ENCODE results near the gene THAP8.

The THAP8 gene

GRCh38 chr19:35992907-35993765 lies 60.9 kb downstream of the THAP8 start:
- DNase-seq, result no peak

GRCh38 chr19:35991731-35992450 lies 62.2 kb downstream of the THAP8 start:
- DNase-seq, result no peak

- no peak for DNase-seq
Measured at GRCh38 chr19:35990771-35991730, 63.0 kb downstream of the THAP8 start.

- no peak for DNase-seq
Measured at GRCh38 chr19:35990156-35990555, 63.9 kb downstream of the THAP8 start.

- DNase-seq, result no peak
Measured at GRCh38 chr19:35988824-35989223, 65.3 kb downstream of the THAP8 start.

- no peak for DNase-seq
Measured at GRCh38 chr19:35987571-35987896, 66.6 kb downstream of the THAP8 start.

- peak; percentile 61 to 90 for DNase-seq
Measured at GRCh38 chr19:35986664-35987570, 67.2 kb downstream of the THAP8 start.

- DNase-seq, result no peak
Measured at GRCh38 chr19:35986111-35986510, 68.0 kb downstream of the THAP8 start.

Data from NCI-H526 (cell line).